Fibroblast of skin of back (primary cell): ENCODE results near the gene CAPN2.
"Not testable (repeated sequence)": the region's sequence is repeated elsewhere in the genome, so short reads cannot be mapped to it uniquely, and the experiment has no call there.

Experiments
- DNase-seq: peaks from one replicate; pipeline ENCODE4 v3.0.0-alpha.2; 2013

The CAPN2 gene

GRCh38 chr1:223717123-223717522 is 4.8 kb downstream of the CAPN2 start:
- DNase-seq, result no peak

- no peak for DNase-seq
These were observed 5.5 kb downstream of the CAPN2 start for GRCh38 chr1:223717695-223718363.

GRCh38 chr1:223718850-223719249 is 6.5 kb downstream of the CAPN2 start:
- DNase-seq, result no peak

GRCh38 chr1:223720971-223721591 is 8.7 kb downstream of the CAPN2 start:
- DNase-seq, result no peak

GRCh38 chr1:223721658-223722607 is 9.6 kb downstream of the CAPN2 start:
- no peak for DNase-seq

- DNase-seq, result no peak
These were observed 11.1 kb downstream of the CAPN2 start for GRCh38 chr1:223723351-223723904.

- DNase-seq, result no peak
These were observed 12.0 kb downstream of the CAPN2 start for GRCh38 chr1:223724376-223724775.

GRCh38 chr1:223725578-223725977 is 13.2 kb downstream of the CAPN2 start:
- DNase-seq, result no peak

GRCh38 chr1:223726380-223727001 is 14.2 kb downstream of the CAPN2 start:
- DNase-seq, result peak; percentile 98

- DNase-seq, result no peak
These were observed 15.2 kb downstream of the CAPN2 start for GRCh38 chr1:223727541-223727940.

- no peak for DNase-seq
These were observed 17.6 kb downstream of the CAPN2 start for GRCh38 chr1:223729906-223730305.

- DNase-seq, result no peak
These were observed 18.3 kb downstream of the CAPN2 start for GRCh38 chr1:223730479-223731132.

GRCh38 chr1:223731133-223731770 is 18.9 kb downstream of the CAPN2 start:
- DNase-seq, result peak; percentile 74

GRCh38 chr1:223732993-223733798 is 20.9 kb downstream of the CAPN2 start:
- peak; percentile 79 for DNase-seq

- DNase-seq, result no peak
These were observed 21.8 kb downstream of the CAPN2 start for GRCh38 chr1:223733898-223734852.

- DNase-seq, result not testable (repeated sequence)
These were observed 24.3 kb downstream of the CAPN2 start for GRCh38 chr1:223736638-223737037.

- DNase-seq, result peak; percentile 47
These were observed 25.0 kb downstream of the CAPN2 start for GRCh38 chr1:223737342-223737741.

GRCh38 chr1:223738465-223739365 is 26.4 kb downstream of the CAPN2 start:
- DNase-seq, result no peak
